NCI-H2029 treated with DMSO at 0.1 percent for 48 hours (cell line): Measurements from ENCODE around the gene FGR.

Experiments used
- DNase-seq: peaks from one replicate; lab custom pipeline; 2025; lab: John Stamatoyannopoulos, UW

Gene FGR

DNA sequence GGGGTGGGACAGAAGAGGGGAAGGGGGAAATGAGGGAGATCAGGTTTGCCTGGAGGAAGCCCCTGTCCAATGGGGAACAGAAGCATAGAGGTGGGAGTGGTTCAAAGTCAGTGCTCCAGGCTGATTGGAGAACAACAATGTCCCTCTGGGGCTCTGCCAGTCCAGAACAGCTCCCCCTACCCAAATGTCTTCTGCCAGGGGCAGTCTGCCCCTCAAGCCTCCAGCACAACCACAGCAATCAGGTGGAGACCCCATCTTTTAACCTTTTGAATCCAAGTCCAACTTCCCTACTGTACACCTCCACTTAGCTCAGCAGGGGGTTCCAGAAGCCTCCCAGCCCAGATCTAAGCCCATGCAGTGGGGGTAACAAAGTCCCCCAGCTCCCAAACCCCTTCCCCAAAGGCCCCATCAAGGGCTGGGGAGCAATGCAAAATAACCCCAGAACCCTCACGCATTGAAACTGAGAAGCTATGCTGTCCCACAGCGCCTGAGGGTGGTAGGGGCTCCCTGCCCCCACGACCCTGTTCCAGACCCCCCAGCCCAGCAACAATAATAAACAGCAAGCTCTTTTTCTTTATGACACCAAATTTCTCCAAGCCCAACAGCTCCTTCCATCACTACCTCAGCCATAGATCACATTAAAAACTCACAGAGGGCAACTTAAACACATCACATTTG, 34.3 kb downstream of the FGR start:
- DNase-seq = no peak

DNA sequence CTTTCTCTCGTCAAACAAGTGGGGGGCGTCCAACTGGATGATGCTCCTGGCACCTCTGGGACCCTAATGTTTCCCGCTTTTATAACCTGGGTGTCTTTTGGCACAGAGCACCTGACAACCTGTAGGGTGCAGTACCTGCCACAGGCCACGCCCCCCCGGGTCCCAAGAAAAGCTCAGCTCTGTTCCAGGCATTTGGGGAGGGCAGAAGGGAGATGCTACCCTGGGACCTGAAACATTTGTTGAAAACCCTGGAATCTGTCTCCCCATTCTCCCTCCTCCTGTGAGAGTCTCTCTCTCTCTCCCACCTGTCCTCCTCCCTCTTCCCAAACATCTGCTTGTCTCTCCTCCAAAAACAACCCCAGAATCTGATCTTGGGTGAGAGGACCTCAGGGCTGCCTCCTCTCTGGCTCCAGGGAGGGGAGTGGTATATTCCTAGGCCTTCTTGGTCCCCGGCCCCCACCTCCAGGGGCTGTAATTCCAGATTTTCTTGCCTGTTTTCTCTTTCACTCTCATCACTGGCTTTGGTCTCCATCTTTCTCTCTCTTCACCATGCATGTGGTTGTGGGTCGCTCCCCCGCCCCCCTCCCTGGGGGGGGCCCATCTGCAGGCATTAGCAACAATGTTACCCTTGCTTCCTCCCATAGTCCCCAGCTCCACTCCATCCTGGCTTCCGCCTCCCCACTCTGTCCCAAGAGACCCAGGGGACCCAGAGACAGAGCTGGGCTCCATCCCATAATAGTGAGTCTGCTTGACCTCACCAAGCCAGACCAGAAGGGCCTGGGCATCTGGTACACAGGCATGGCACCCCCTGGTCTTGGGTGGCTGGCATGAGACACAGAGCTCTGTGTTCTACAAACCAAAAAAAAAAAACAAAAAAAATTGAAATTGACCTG, 35.1 kb downstream of the FGR start:
- no peak for DNase-seq

DNA sequence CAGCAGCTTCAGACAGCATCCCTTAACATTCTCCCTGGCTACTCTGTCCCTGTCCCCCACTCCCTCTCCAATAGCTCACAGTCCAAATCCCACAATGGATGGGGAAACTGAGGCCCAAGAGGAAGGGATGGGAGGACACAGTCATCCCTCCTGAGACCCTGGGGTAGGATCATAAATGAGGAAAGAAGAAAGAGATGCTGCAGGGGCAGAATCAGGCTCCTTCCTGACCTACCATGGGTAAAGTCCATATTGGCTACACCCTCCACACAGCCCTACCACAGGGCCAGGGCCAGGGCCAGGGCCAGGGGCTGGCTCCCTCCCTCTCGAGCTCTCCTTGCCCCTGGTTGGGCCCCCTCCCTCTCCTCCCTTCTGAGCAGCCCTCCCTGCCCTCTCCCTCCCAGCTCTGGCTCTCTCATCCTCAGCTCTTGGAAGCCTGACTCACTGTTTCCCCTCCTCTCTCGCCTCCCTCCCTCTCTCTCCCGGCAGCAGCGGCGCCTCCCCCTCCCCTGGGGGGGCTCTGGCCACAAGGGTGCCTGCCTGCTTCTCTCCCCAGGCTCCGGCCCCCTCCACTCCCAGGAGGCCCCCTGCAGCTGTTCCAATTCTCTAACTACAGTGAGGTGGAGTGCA, 36.0 kb downstream of the FGR start:
- no peak for DNase-seq

DNA sequence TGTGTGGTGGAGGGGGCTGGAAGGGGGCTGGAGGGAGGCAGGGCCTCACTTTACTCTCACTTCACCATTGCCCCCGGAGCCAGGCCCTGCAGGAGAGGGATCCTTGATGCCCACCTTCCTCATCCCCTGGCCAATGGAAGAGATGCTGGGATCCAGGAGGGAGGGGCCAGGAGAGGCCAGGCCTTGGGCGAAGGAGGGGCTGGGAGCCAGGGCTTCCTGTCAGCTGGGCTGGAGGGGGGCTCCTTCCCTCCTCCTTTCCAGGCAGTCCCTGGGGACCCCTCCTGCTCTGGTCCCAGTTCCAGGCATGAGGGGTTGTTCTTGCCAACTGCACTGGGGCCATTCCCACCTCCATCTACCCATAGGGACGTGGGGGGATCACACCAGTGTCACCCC, 36.7 kb downstream of the FGR start:
- no peak for DNase-seq

DNA sequence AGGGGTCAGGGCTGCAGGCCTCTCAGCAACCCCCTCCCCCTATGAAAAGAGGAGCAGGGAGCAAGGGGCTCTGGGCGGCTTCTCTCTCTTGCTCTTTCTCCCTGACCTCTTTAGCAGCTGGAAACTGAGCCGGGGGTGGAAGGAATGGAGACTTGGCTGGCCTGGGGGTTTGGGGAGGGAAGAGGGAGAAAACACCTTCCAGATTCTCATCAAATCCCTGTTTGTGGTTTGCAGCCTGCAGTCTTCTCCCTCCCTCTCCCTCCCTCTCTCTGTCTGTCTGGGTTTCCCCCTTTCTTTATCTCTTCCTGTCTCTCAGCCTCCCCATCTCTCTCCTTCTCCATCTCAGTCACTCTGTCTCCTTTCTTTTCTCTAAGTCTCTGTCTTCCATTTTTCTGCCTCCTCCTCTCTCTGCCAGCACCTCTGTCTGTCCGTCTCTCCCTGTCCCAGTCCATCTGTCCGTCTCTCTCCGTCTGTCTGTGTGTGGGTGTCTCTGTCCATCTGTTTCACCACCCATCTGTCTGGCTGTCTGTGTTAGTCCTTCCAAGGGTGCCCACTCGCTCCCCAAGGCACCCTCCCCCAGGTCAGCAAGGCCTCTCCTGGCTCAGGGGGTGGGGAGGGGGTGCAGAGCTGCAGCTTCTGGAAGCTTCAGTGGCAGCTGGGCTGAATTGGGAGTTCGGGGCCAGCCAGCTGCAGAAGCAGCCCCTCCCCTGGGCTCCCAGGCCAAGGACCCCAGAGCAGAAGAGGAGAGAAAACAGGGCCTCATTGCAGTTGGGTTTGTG, 37.3 kb downstream of the FGR start:
- DNase-seq = no peak

DNA sequence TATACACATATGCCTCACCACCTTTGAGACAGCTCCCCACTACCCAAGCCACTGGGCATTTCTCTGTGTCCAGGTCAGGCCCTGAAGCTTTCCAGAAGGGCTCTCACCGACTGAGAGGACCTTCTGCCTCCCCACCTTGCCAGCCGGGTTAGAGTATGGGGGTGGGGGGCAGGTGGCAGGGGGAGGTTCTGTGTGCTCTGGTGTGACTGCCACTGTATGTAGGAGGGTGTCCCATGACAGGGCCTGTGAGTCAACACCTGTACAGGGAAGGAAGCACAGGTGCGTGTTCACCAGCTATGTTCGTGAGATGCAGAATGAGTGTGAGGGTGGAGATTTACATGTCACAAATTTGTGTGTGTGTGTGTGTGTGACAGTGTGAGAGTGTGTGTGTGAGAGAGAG, 38.0 kb downstream of the FGR start:
- no peak for DNase-seq

DNA sequence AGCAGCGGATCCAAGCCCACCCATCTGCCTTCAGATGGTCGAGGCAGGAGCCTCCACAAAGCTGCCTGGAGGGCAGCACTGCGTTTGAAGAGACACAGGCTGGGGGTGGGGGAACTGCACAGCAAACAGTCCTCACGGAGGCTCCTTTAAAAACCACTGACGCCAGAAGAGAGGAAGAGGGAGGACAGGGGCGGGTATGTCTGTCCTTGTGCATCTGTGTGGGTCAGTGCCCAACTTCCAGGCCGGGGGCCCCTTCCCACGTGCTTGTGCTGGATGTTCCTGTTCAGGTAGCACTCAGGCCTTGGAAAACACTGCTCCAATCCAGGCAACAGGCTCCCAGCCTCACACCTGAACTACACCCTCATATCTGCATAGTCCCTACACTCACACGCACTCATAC, 38.7 kb downstream of the FGR start:
- no peak for DNase-seq

DNA sequence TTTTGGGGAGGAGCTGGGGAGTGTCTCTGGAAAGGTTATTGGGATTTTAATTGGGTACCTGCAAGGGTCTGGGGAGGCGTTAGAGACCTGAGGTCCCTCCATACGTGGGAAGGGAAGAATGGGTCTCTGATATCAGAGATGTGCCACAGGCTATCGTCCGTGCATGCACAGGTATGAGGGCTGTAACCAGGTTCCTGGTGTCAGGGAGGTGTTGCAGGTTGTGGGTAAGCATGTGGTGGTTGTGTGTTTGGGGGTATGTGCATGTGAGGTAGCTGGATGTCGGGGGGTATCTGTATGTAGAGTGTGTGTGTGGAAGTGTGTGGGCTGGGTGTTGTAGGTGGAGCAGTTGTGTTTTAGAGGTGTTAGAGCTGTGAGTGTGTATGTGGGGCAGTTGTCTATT, 39.4 kb downstream of the FGR start:
- DNase-seq = no peak

DNA sequence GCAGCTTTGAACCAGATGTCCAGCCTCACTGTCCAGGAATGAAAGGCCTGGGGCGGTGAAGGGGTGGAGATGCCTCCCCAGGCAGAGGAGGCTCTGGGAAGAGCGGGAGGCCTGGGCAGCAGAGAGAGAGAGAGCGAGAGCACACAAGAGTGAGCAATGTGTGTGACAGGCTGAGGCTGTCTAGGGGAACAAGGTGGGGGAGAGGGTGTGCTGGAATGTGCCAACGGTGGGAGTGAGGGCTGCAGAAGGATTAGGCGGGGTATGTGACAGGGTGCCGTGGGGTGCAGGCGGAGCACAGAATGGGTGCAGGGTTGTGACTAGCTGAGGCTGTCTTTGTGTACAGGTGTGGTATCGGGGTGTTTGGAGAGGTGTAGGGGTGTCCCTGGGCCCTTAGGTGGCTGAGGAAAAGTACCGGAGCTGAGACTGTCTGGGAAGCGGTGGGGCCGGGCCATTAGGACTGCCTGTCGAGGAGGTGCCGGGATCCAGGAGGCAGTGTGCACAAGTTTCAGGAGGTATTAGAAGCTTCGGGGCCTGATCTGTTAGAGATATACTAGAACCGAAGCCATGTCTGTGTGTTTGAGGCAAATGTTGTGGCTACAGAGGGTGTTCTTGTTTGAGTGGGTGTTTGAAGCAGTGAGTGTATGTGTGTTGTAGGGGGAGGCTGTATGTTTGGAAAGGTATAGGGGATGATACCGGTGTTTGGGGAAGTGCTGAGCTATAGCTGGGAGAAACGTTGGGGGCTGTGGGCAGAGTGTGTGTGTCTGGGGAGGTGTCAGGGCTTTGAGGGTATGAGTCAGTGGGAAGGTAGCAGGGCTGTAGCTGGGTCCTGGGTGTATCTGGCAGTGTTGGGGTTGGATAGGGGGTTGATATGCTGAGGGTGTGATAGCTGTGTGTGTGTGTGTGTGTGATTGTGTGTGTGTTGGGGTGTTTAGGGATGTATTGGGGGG, 40.1 kb downstream of the FGR start:
- DNase-seq = no peak

DNA sequence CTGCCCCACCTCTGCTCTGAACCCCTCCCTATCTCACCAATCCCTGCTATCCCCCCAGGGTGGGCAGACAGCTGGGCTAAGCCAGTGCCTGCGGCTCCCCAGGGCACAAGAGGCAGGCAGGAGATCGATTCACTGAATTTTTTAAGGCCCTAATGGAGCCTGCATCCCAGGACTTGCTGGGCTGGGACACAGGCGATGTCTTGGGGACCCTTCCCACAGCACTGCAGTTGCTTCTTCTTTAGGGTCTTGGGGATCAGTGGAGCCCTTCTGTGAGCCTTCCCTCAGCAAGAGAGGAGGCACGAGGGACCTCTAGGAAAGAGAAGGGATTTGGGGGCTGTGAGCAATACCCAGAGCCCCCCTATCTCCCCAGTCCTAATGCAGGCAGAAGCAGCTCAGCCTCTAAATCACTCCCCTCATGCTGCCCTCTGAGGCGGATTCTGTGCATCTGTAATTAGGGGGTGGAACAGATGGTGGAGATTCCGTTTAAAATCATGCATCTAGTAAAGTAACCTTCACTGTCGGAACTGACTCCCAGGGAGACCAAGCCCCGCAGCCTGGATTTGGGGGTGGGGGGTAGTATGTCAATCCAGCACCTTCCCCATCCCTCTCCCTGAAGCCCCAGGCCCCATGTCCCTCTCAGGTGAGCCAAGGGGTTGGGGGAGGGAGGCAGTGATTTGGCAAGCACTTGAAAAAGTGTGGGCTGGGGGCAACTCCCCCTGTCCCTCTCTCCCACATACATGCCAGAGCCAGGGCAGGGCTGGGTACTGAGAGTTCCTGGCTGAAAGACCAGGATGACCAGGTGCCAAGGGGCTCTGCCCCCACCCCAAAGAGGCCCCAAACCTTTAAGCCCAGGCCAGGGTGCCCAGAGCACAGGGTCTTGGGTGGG, 41.1 kb downstream of the FGR start:
- DNase-seq = no peak

DNA sequence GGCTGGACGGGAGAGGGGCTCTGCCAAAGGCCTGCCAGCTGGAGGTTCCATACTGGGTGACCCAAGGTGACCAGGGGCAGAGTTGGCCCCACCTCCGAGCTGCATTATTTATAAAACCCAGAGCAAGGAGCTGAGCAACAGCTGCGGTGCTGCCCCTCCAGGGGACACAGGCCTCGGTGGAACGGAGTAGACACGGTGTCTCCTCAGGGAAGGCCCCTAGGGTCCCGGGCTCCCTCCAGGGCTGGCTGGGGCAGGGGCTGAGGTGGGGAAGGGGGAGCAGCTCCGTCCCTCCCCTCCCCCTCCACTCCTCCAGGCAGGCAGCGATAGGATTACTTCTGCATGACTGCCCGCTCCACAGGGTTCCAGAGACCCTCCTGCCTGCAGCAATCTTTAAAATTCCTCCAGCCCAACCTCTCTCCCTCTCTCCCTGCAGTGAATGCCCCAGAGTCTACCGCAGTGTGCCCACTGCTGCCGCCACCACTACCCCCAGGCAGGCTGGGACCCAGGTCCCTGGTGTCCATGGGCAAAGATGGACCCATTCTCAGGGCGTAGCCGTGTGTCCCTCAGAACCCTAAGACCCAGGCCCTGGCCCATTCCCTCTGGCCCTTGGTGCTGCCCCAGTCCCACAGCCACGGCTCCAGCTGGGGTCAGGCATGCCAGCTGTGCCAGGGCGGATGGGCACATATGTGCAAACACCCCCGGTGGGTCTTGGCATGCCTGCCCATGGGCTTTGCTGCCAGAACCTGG, 41.9 kb downstream of the FGR start:
- no peak for DNase-seq

DNA sequence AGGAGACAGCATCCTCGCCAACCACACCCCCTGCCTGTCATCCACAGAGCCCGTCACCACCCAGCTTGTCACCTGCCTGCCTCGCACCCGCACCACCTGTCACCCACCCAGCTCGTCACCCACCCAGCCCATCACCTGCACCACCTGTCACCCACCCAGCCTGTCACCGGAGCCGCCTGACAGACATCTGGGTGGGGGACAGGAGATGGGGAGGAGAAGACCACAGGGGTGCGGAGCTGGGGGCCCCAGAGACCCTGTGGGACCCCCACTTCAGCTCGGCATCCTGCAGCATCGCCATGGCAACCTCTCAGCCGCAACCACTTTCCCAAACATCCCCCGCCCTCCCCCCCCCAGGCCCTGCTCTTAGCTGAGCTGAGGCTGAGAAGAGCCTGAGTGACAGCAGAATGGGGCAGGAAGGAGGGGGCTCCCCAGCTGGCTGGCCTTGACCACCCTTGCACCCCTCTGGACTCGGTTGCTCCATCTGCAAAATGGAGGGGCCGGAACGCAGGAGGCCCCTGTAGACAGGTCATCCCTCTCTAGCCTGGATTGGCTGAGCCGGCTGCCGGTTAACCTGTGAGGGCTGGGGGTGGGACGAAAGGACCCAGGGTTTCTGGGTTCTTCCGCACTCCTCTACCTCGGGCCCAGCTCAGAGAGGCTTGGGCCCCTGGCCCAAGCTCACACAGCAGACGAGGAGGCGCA, 42.6 kb downstream of the FGR start:
- DNase-seq = no peak

DNA sequence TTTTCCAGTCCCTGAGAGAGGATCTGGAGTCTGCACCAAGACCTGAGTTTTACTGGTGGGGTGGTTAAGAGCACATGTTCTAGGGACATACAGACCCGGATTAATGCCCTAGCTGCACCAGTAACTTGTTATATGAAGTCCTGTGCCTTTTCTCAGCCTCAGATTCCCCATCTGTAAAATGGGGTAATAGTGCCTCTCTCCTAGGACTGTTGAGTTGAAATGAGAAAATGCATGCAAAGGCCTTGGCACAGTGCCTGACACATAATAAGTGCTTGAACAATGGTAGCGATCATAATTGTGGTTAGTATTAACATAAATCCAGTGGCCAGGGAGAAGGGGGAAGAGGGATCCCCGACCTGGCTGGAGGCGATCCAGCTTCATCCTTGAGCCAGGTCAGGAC, 43.4 kb downstream of the FGR start:
- no peak for DNase-seq

DNA sequence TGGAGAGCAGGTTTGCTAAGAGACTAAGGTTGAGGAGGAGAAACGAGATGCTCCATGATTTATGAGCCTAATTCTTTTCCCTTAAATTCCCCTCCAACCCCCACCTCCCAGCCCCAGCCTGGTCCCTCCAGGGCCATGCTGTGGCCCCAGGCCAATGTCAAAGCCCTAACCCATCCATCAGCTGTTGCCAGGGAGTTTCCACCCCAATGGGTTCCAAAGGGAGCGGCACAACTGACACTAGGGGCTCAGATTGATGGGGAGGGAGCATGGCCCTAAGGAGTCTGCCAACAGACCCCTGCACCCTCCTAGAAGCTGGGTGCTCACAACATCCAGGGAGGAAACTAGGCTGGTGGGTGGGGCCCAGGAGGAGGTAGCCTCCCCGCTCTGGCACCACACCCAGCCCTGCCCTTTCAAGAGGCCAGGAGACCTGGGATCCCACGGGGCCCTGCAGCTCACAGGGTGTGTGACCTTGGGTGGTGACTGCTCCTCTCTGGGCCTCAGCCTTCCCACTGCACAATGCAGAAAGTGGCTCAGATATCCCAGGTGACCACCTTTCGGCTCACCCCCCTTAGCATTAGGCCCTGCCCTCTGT, 44.0 kb downstream of the FGR start:
- DNase-seq = no peak

DNA sequence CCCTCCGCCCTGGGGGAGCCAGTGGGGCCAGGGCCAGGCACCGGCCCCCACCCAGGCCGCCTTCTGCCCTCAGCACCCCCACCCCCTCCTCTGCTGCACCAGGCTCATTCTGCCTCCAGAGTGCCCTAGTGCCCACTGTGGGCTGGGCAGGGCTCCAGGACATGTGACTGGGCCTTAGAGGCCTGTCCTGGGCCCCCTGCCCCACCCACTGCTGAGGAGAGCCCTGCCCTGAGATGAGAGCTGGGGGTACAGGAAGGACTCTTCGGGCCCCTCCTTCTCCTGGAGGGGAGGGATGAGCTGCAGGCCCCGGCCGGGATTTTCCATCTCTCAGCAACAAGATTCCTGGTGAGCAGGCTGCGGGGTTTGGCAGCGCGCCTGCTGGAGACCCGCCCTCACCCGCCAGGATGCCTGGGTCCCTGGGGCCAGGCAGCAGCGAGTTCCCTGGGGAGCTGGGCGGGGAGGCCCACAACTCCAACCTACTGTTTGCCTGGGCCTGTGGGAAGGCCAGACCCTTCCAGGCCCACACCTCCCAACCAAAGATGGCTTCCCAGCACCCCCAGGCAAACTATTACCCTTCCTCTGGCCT, 45.1 kb downstream of the FGR start:
- no peak for DNase-seq

DNA sequence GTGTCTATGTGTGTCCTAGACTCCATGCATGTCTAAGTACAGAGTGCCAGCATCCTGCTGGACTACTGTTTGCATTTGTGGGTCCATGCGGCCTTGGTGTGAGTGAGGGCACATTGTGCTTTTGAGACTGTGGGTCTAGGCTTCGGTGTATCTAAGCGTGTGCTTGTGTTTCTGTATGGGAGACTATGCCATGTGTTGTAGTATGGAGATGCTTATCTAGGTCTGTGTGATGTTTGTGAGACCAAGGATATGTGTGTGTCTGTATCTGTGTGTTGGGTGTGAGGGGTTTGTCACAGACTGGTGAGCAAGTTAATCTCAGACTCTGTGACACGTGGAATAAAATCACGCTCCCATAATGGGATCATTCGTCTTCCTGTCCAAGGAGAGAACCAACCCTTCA, 45.5 kb downstream of the FGR start:
- no peak for DNase-seq

DNA sequence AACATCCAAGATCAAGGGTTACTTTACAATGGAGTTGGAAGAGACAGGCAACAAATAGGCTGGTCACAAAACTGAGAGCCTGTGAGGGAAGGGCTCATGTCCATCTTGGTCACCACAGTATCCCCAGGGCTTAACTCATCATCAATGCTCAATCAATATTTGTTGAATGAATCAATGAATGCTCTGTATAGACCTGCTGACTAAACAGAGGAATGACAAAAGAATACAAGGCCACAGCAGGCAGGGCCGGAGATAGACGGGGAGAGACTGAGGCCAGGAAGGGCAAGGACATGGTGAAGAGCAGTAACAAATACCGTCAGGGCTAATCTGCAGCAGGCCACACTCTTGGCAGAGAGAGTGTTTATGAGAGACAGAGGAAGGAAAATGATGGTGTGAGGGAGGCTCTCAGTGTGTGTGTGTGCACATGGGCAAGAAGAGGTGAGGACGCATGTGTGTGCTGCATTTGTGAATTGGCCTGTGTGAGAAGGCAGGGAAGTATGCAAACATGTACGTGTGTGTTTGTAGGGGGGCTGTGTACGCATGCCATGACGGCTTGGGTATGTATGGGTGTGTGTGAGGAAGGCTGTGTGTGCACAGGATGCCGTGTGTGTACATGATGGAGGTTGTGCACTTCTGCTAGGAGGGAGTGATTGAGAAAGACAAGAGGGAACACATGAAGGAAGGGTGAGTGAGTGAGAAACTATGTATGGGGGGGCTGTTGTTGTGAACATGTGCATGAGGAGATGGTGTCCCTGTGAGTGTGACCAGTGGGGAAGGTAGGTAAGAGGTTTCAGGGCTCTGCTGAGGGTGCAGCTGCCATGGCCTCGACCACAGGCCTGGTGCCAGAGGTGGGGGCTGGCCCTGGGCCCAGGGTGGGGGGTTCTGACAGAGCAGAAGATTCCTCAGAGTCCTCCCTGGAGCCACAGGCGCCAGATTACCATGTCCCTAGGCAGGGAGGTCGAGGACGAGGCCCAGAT, 46.4 kb downstream of the FGR start:
- no peak for DNase-seq
